Measurements from ENCODE around the gene GNPTAB.

GRCh38 chr12:101772012-101772775 lies 58.6 kb downstream of the GNPTAB start:
- TF ChIP-seq CTCF (IDR thresholded peaks at IDR 0.05; ENCODE audit: insufficient read depth, low read depth, low read length), result no peak
- TF ChIP-seq EZH2 (IDR thresholded peaks at IDR 0.05; ENCODE audit: insufficient read depth, low read length), result no peak

Measured in astrocyte (in vitro differentiated cells and primary cell).